ENCODE results near the gene CLNK.

DNA sequence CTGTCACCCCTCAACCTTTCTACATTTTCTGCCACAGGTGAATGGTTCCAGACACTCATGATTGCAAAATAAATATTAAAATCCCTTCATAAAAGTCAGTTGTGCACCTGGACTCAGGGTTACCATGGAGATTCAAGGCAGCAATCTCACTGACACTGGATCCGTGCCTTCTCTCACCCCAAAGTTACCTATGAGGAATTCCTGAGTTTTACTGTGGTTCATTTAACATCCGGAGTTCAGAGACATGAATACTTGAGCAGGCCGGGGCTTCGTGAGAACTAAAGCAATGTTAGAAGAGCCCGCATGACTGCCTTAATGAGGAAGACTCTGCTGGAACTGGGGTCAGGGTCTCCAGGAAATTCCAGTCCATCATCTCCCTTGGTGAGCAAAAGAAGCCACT lies 12.5 kb upstream of the CLNK start:
- TF ChIP-seq EZH2 (IDR thresholded peaks at IDR 0.05; ENCODE audit: insufficient read depth, poor library complexity, severe bottlenecking), result no peak
- no peak for TF ChIP-seq EZH2phosphoT487 (IDR thresholded peaks at IDR 0.05; ENCODE audit: insufficient read depth, low read depth)

Measured in GM23248 (cell line).